H1 (cell line): ENCODE measurements around the gene HILPDA. TPM values are rescaled to one million over a fixed set of nuclear protein-coding genes. Genes with fewer than 3 reads are reported as not detected.
A peak's percentile ranks its signal among the peaks of the same experiment; 100 is the strongest.
"Not testable (repeated sequence)": the region's sequence is repeated elsewhere in the genome, so short reads cannot be mapped to it uniquely, and the experiment has no call there.

Experiments
- CTCF ChIA-PET: fragments of 300-600 bp; sonication (Branson Sonifier 250); formaldehyde crosslinking; loops from one replicate; lab custom pipeline; 2021; ENCODE audit not compliant: partially characterized antibody; lab: Charles Lee
- POLR2A ChIA-PET: fragments of 300-600 bp; sonication (Branson Sonifier 250); formaldehyde crosslinking; loops from one replicate; lab custom pipeline; 2021; ENCODE audit warnings: inconsistent platforms; ENCODE audit not compliant: partially characterized antibody; lab: Charles Lee
- DNase-seq, 2 experiments: peaks; one replicate each; pipeline versions ENCODE4 v3.0.0 to v3.0.0-alpha.2; 2010 to 2022; ENCODE audit warnings: low spot score in 2 of 2, low read depth in 1 of 2, mixed read lengths in 1 of 2
- FAIRE-seq: peaks from 2 replicates; lab custom pipeline; 2011; peaks lifted over from hg19 to GRCh38; lab: Jason Lieb, UNC
- H2AFZ ChIP-seq: 2 replicates; pipeline ENCODE4 v1.8.1; 2012; ENCODE audit warnings: low read length, inconsistent platforms
- H2AK5ac ChIP-seq: 2 replicates; pipeline ENCODE4 v1.6.1; 2013; ENCODE audit warnings: low read depth, low read length
- H2BK120ac ChIP-seq: replicated peaks from 2 replicates; pipeline ENCODE3; 2013; ENCODE audit warnings: low read depth, low read length, inconsistent platforms
- H2BK12ac ChIP-seq: 2 replicates; pipeline ENCODE4 v1.6.1; 2013; ENCODE audit warnings: low read depth, low read length
- H2BK15ac ChIP-seq: 2 replicates; pipeline ENCODE4 v1.6.1; 2013; ENCODE audit warnings: low read length
- H2BK20ac ChIP-seq: 2 replicates; pipeline ENCODE4 v1.6.1; 2013; ENCODE audit warnings: low read length
- H2BK5ac ChIP-seq: 2 replicates; pipeline ENCODE4 v1.6.1; 2013; ENCODE audit warnings: low read depth, low read length
- H3K14ac ChIP-seq: 2 replicates; pipeline ENCODE4 v1.6.1; 2013; ENCODE audit warnings: inconsistent platforms; ENCODE audit not compliant: insufficient read length
- H3K18ac ChIP-seq: 2 replicates; pipeline ENCODE4 v1.6.1; 2013; ENCODE audit warnings: low read length; ENCODE audit errors: extremely low read depth
- H3K23ac ChIP-seq: 2 replicates; pipeline ENCODE4 v1.6.1; 2013; ENCODE audit warnings: inconsistent platforms; ENCODE audit not compliant: insufficient read length
- H3K23me2 ChIP-seq: 2 replicates; pipeline ENCODE4 v1.6.1; 2013; ENCODE audit warnings: low read depth, low read length
- H3K27ac ChIP-seq: 2 replicates; pipeline ENCODE4 v1.6.1; 2011; ENCODE audit warnings: low read depth, low read length, inconsistent platforms
- H3K27me3 ChIP-seq, 4 experiments: replicated peaks in 1 of 4; 1 replicate in 1 of 4; 2 replicates in 3 of 4; pipeline versions ENCODE4 v1.6.1 to v1.8.1; 2011 to 2013; ENCODE audit warnings: low read length in 3 of 4, mild to moderate bottlenecking in 3 of 4, inconsistent platforms in 2 of 4, mixed read lengths in 2 of 4, moderate library complexity in 1 of 4; ENCODE audit not compliant: control insufficient read depth in 3 of 4, insufficient read depth in 3 of 4; ENCODE audit errors: extremely low read depth in 1 of 4
- H3K36me3 ChIP-seq, 4 experiments: 2 replicates each; pipeline versions ENCODE4 v1.6.1 to v1.8.1; 2011 to 2013; ENCODE audit warnings: mild to moderate bottlenecking in 4 of 4, low read length in 3 of 4, moderate library complexity in 2 of 4, control low read depth in 1 of 4, inconsistent platforms in 1 of 4; ENCODE audit not compliant: insufficient read depth in 4 of 4, control insufficient read depth in 2 of 4
- H3K4ac ChIP-seq: replicated peaks from 2 replicates; pipeline ENCODE3; 2013; ENCODE audit warnings: low read length, low read depth, mixed read lengths, inconsistent platforms; ENCODE audit not compliant: insufficient read length
- H3K4me1 ChIP-seq, 4 experiments: replicated peaks in 1 of 4; 1 replicate in 1 of 4; 2 replicates in 3 of 4; pipeline versions ENCODE4 v1.6.1 to v1.8.1; 2011 to 2013; ENCODE audit warnings: low read length in 3 of 4, inconsistent platforms in 2 of 4, mixed read lengths in 1 of 4; ENCODE audit not compliant: insufficient read depth in 4 of 4, control insufficient read depth in 3 of 4
- H3K4me2 ChIP-seq, 2 experiments: 2 replicates each; pipeline versions ENCODE4 v1.6.1 to v1.8.1; 2011 to 2013; ENCODE audit warnings: low read depth in 2 of 2, low read length in 2 of 2, control low read depth in 1 of 2, inconsistent platforms in 1 of 2, mild to moderate bottlenecking in 1 of 2; ENCODE audit not compliant: insufficient read depth in 1 of 2
- H3K4me3 ChIP-seq, 4 experiments: fragments of 200-600, 300-600 bp in 1 of 4; sonication (generic), shearing (Covaris generic), sonication (Bioruptor Twin) in 1 of 4; 2 replicates each; pipeline versions ENCODE4 v1.5.1 to v1.8.1; 2011 to 2016; ENCODE audit warnings: low read length in 4 of 4, low read depth in 3 of 4, control low read depth in 2 of 4, inconsistent platforms in 2 of 4, mild to moderate bottlenecking in 2 of 4, mixed read lengths in 1 of 4, moderate library complexity in 1 of 4; ENCODE audit not compliant: insufficient read depth in 2 of 4; ENCODE audit errors: extremely low read depth in 1 of 4
- H3K56ac ChIP-seq: replicated peaks from 2 replicates; pipeline ENCODE3; 2013; ENCODE audit warnings: low read depth, mild to moderate bottlenecking, mixed read lengths, low read length, inconsistent platforms; ENCODE audit not compliant: insufficient read length
- H3K79me1 ChIP-seq: 2 replicates; pipeline ENCODE4 v1.6.1; 2013; ENCODE audit warnings: low read depth, low read length, control low read depth
- H3K79me2 ChIP-seq, 2 experiments: 2 replicates each; pipeline versions ENCODE4 v1.6.1 to v1.8.1; 2012 to 2013; ENCODE audit warnings: low read length in 2 of 2, mild to moderate bottlenecking in 2 of 2, inconsistent platforms in 1 of 2; ENCODE audit not compliant: insufficient read depth in 2 of 2, control insufficient read depth in 1 of 2
- H3K9ac ChIP-seq, 4 experiments: replicated peaks in 1 of 4; 1 replicate in 1 of 4; 2 replicates in 3 of 4; pipeline versions ENCODE4 v1.6.1 to v1.8.1; 2011 to 2013; ENCODE audit warnings: low read depth in 3 of 4, low read length in 3 of 4, control low read depth in 2 of 4, mild to moderate bottlenecking in 2 of 4, moderate library complexity in 2 of 4, inconsistent platforms in 1 of 4; ENCODE audit errors: extremely low read depth in 1 of 4
- H3K9me3 ChIP-seq, 2 experiments: 2 replicates each; pipeline versions ENCODE4 v1.6.1 to v1.8.1; 2012 to 2013; ENCODE audit warnings: mild to moderate bottlenecking in 2 of 2, moderate library complexity in 2 of 2, control low read depth in 1 of 2, inconsistent platforms in 1 of 2, low read depth in 1 of 2, low read length in 1 of 2, mixed read lengths in 1 of 2; ENCODE audit not compliant: insufficient read depth in 2 of 2
- H4K20me1 ChIP-seq, 2 experiments: replicated peaks in 1 of 2; 2 replicates each; pipeline versions ENCODE3 to v1.8.1; 2011 to 2013; ENCODE audit warnings: inconsistent platforms in 2 of 2, low read length in 2 of 2, mild to moderate bottlenecking in 1 of 2; ENCODE audit not compliant: insufficient read depth in 2 of 2, control insufficient read depth in 1 of 2
- H4K5ac ChIP-seq: 2 replicates; pipeline ENCODE4 v1.6.1; 2013; ENCODE audit warnings: low read length, low read depth, mixed read lengths, inconsistent platforms; ENCODE audit not compliant: insufficient read length
- H4K8ac ChIP-seq: 2 replicates; pipeline ENCODE4 v1.8.0; 2013; ENCODE audit warnings: mild to moderate bottlenecking, moderate library complexity, low read length, inconsistent platforms; ENCODE audit not compliant: insufficient read depth; ENCODE audit errors: extremely low read depth
- H4K91ac ChIP-seq: replicated peaks from 2 replicates; pipeline ENCODE3; 2013; ENCODE audit warnings: low read length, mixed read lengths, inconsistent platforms; ENCODE audit not compliant: insufficient read length
- WGBS, 2 experiments: shearing (Covaris generic) in 1 of 2; methylation state at CpG; one replicate each; pipeline versions ENCODE4 v1.1.6 to v1.1.7; 2013 to 2015; ENCODE audit warnings: low lambda C conversion rate in 2 of 2, mixed read lengths in 2 of 2, inconsistent platforms in 1 of 2, low coverage in 1 of 2, missing lambda C conversion rate in 1 of 2; ENCODE audit not compliant: insufficient replicate concordance in 2 of 2, insufficient coverage in 1 of 2, insufficient read length in 1 of 2; ENCODE audit errors: extremely low coverage in 1 of 2, missing lambda C conversion rate in 1 of 2; 5-methylcytosine and 5-hydroxymethylcytosine counted together
- polyA plus RNA-seq, 7 experiments: library from polyadenylated mRNA; depleted of rRNA in 3 of 7; stranded (reverse) in 5 of 7; unstranded in 2 of 7; fragments of >200 nt in 5 of 7; fragments of 200-250 nt in 2 of 7; gene quantifications; 1 replicate in 5 of 7; 2 replicates in 1 of 7; 4 replicates in 1 of 7; pipeline versions ENCODE4 v1.2.1 to v1.2.3, GENCODE V29; 2011 to 2013; ENCODE audit warnings: missing spikeins in 2 of 7, mixed read lengths in 2 of 7
- total RNA-seq: library from RNA; stranded (reverse); fragmentation: NEBNext Ultra II Directional; extraction: Animal tissue kit (Norgen Biotek cat#: 25700); gene quantifications from 2 replicates; pipeline ENCODE4 v1.2.1, GENCODE V29; 2021

HILPDA gene
- total and polyA plus RNA-seq, 2 of the 8 experiments (the other 6 are each of a cell fraction or from before 2014, with no cell fraction given), result 35.6 to 80.0 TPM

GRCh38 chr7:128457385-128457784, 1.7 kb downstream of the HILPDA start:
- H3K9me3 ChIP-seq, H3K18ac ChIP-seq, H2BK5ac ChIP-seq, H4K20me1 ChIP-seq, DNase-seq, H3K9ac ChIP-seq, H3K79me1 ChIP-seq, H3K23me2 ChIP-seq, H2BK120ac ChIP-seq, H2AFZ ChIP-seq, H3K27ac ChIP-seq, H2BK12ac ChIP-seq, H2BK15ac ChIP-seq, H2AK5ac ChIP-seq, H3K23ac ChIP-seq, H4K91ac ChIP-seq, H2BK20ac ChIP-seq, FAIRE-seq, H3K14ac ChIP-seq, H4K8ac ChIP-seq, H3K56ac ChIP-seq, H3K4ac ChIP-seq, H4K5ac ChIP-seq, H3K27me3 ChIP-seq: not testable (repeated sequence)
- WGBS, 2 experiments, result 97% methylated on average over 6 of the region's 6 CpGs; no CpG with 5 or more reads in 1 of the 2 experiments
- Histone ChIP-seq H3K36me3 (peaks cover 3 to 15% (median 7%) of the 10 kb centered on the region in 4 experiments; a peak in 6 of 8 replicates), H3K4me2 (peak overlapping the region; percentile 73 to 97), H3K4me3 (peak overlapping the region; percentile 96 to 100 (median 100); a peak in 6 of 8 replicates), H3K79me2 (peaks cover 0 to 57% of the 10 kb centered on the region in 2 experiments; a peak in 3 of 4 replicates), H3K4me1 (peaks cover 9 to 20% (median 14%) of the 10 kb centered on the region in 4 experiments)
- ChIA-PET POLR2A (interaction anchor here (1.3 to 2.0 kb wide), 4 partner anchors 17 to 30 kb away, joined by 3 to 13 read pairs (median 4); no protein-coding TSS in a partner anchor), CTCF (interaction anchor here (1.0 to 2.3 kb wide), 12 partner anchors 8 to 49 kb away, joined by 3 to 26 read pairs (median 5); no protein-coding TSS in a partner anchor)
